ENCODE results near the gene SIK3.

SIK3 gene

DNA sequence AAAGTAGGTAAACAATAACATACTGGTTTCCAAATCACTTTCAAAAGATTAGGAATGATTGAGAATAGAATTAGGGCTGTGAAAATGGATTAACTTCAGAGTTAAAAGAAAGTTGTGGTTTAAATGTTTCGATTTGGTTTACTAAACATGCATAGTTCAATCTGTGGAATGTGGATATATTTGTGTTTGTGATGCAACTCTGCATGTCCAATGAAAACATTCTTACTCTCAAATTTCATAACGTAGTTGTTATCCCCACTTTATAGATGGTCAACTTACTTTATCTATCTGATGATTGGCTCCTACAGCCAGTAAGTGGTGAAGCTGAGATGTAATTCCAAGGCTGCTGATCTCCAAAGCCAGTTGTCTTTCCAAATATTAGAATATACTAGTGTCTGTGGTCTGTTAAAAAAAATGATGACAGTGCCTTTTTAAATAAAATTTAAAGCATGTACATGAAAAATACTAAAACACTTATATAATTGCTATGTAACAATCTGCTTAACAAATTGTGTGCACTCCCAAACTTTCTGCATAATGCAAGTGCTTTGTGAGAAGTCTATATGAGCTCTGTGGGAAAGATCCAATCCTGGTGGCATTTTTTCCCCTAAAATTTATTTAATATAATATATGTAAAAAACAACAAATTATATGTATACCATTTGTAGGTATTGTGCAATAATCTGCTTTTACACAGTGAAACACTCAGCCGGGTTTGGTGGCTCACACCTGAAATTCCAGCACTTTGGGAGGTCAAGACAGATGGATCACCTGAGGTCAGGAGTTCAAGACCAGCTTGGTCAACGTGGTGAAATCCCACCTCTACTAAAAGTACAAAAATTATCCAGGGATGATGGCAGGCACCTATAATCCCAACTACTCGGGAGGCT is 9.7 kb upstream of the SIK3 start:
- DNase-seq = no peak

GRCh38 chr11:117100556-117100955 is 2.3 kb upstream of the SIK3 start:
- no peak for DNase-seq

DNA sequence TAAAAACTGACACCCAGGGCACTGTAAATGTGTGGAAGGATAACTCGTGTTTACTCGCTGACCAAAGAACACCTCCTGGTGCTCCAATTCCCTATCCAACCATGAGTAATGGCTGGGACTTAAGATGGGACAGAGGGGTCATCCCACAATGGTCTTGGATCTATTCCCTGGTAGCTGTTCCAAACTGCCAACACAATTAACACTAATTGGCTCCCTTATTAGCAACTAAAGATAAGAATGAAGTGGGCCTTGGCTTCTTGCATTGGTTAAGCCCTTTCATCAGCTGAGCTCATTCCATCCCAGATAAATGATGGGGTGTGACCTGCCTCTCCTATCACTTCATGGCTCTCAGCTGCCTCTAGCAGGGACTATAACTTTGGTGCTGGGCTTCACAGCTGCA is 1.5 kb upstream of the SIK3 start:
- no peak for DNase-seq

GRCh38 chr11:117097389-117098268 is 599 bp downstream of the SIK3 start:
- peak; percentile 6 to 23 for DNase-seq

DNA sequence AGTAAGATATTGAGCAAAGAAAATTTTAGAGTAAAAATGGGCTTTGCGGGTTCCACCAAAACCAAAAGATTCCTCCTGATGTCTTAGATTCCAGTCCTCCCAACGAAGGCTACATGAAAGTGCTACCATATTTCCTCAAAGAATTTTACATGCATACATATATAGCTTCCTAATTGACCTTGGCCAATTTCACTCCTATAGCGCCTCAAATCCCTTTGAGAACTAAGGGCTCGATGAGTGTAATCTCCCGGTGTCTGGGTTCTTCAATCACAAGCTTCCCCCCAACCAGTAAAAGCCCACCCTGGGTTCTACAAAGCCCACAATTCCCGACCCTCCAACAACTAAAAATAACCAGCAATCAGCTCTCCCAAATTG is 1.2 kb downstream of the SIK3 start:
- DNase-seq = no peak

DNA sequence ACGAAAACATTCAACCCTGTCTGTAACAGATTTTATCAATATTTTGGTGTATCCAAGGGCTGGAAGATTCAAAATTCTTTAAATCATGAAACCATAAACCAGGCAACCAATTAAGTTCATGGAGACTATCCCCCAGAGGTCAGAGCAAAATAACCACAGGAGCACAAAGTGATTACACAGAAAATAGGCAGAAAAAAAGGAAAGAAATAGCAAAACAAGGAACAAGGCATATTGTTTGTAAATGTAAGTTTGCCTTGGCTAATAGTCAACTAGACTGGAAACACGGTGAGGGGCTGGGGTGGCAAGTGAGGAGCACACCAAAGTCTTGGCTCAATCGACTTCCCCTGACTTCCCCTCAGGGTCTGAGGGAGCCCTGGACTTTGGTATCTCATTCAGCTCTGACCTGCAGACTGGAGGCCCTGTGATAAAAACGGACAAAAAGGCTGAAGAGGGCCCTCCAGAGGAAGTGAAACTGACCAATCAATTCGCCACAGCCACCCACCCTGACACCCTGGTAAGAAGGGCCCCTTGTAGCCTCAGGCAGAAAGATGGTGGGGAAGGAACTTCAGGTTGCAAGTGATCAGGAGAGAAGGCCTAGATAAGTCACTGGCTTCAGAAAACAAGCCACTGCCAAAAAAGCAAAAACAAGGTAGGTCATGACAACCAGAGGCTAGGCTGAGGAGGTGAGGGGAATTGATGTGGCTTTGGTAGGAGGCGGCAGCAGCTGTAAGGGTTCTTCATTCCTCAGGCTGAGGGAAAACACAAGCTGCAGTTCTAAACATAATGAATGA is 1.8 kb downstream of the SIK3 start:
- peak; percentile 41 to 42 for DNase-seq

GRCh38 chr11:117095284-117096161 is 2.7 kb downstream of the SIK3 start:
- DNase-seq = no peak

GRCh38 chr11:117094776-117095175 is 3.5 kb downstream of the SIK3 start:
- DNase-seq = no peak

DNA sequence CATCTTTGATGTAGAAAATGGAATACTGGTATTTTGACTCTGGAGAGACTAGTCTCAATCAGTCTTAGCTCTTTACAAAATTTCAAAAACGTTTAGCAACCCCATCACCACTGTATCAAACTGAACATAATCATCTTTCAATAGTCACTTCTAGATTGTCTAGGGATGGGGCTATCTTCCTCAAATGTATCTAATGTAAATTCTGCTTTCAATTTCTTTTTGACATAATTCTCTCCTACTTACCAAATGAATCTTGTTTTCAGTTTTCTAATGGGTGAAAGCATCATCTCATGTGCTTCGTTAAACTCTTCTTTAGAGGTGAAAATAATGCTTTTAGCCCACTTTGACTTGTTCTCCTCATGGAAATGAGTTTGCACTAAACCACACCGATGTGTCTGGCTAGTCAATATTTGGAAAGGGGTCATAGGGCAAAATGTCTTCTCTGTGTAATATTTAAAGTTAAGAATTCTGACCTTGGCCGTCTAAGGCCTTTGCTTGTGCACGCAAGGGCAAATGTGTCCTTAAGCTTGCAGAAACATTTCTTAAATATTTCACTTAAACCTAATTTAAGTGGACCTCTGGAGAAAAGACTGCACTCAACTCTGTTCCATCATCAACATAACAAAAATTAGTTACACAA is 5.2 kb downstream of the SIK3 start:
- DNase-seq = no peak

GRCh38 chr11:117091753-117092477 is 6.3 kb downstream of the SIK3 start:
- no peak for DNase-seq

DNA sequence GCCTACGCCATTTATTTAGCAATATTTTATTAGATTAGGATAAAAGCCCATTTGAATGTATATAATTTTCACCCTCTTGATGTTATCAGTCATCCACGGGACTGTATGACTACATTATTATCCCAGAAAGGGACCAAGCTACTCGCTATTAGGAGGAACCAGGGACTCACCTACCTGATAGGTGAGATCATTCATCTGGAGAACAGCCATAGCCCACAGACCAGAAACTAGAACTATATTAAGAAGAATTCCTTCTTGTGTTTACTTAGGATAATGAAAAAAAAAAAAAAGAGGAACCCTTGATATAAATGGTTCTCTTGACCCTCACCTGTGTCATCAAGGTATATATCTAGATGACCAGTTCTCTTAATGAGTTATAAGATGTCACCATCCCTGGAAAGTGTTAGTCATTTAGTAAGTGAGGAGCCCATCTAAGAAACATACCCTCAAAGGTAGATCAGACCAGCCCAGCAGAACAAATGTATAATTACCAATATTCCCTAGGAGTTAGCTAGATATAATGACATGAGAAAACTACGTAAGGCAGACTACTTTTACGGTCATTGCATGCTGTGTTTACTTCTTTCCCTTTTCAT is 8.0 kb downstream of the SIK3 start:
- DNase-seq = no peak

- no peak for DNase-seq
Observed at GRCh38 chr11:117089685-117090084, 8.5 kb downstream of the SIK3 start.

DNA sequence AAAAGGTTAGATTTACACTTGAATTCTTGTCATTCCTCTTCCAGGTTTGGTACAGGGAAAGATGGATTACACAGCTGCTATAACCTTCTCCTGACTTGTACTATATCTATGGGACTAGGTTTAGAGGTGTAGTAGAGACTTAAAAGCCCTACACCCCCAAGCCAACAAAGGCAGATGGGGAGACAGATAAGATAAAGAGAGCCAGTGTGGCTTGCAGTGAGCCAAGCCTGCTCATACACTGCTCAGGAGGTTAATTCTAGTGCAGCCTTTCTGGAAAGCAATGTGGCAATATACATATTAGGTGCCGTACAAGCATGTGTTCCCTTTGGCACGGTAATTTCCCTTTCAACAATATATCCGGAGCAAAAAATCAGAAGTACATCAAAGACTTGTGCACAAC is 10.8 kb downstream of the SIK3 start:
- no peak for DNase-seq

GRCh38 chr11:117084992-117085391 is 13.2 kb downstream of the SIK3 start:
- DNase-seq = no peak

GRCh38 chr11:117083011-117083935 is 15.0 kb downstream of the SIK3 start:
- DNase-seq = no peak

GRCh38 chr11:117081908-117082307 is 16.3 kb downstream of the SIK3 start:
- no peak for DNase-seq

DNA sequence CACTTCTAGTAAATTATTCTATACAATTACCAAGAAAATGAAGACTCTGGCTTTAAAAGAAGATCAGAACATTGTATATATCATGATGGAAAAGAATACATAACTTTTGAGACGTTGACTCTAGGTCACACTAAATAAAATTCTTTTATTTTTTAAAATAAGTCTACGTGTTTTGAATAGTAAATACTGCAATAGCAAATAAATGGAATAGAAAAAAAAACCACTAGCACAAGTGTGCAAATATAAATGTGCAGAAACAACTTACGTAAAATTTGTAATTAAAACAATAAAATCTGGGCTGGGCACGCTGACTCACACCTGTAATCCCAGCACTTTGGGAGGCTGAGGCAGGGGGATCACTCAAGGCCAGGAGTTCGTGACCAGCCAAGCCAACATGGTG is 17.9 kb downstream of the SIK3 start:
- no peak for DNase-seq

GRCh38 chr11:117076941-117077691 is 21.1 kb downstream of the SIK3 start:
- DNase-seq = no peak

DNA sequence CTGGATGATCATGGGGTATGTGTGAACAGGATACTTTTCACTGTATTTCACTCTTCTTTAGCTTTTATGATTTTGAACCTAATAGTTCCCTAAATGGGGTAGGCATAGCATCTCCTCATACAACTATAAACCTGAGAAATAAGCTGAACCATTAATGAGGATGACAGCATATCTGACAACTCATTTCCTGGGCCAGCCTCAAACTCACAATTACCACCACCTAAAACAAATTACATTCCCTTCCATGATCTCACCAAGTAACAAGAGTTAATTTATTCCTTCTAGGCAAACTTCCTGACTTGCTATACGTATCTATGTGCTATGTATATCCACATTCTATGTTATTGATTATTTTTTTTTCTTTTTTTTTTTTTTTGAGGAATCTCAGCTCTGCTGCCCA is 23.0 kb downstream of the SIK3 start:
- no peak for DNase-seq
